GM23248 (cell line): Measurements from ENCODE around the gene MAP1S.

ENCODE experiments used
- EZH2 ChIP-seq: fragments of 200-600 bp; sonication (generic); IDR thresholded peaks from 2 replicates; pipeline ENCODE4 v1.6.1; 2018; ENCODE audit warnings: antibody characterized with exemption, mild to moderate bottlenecking; ENCODE audit not compliant: insufficient read depth, poor library complexity, severe bottlenecking
- EZH2phosphoT487 ChIP-seq: fragments of 200-600 bp; sonication (generic); IDR thresholded peaks from 2 replicates; pipeline ENCODE4 v1.6.1; 2018; ENCODE audit warnings: antibody characterized with exemption, moderate library complexity, mild to moderate bottlenecking, low read depth; ENCODE audit not compliant: insufficient read depth

DNA sequence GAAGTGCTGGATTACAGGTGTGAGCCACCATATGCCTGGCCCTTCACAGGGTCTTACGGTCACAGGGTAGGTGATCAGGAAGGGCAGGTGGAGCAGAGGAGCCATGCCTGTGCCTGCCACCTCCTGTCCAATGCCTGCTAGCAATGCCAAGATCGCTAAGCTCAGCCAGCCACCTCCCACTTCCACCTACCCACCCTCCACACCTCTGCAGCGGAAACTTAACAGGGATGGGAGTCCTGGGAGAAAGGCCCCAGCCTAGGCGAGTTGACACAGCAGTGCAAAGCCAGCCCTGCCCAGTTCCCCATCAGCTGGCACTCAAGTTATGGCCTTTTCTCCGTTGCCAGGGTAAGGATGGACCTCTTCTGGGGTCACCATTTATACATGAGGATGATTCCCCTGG, 16.1 kb downstream of the MAP1S start:
- TF ChIP-seq EZH2, result no peak
- TF ChIP-seq EZH2phosphoT487, result no peak
